ENCODE data around the gene TMEM151A. TPM values are rescaled to one million over a fixed set of nuclear protein-coding genes. Genes with fewer than 3 reads are reported as not detected.

TMEM151A gene
- total RNA-seq, 6 experiments from 2014 or later: 0.07 to 0.11 TPM; not detected in 4

- Mint-ChIP-seq H3K9me3 (no peaks in the 10 kb centered on the region), H3K4me1 (ENCODE audit: low read depth) (peaks cover 29% of the 10 kb centered on the region), H3K27me3 (ENCODE audit: insufficient read depth) (peaks cover 20% of the 10 kb centered on the region), H3K4me3 (no peak overlapping the region), H3K27ac (0 out of 2 replicates have a peak overlapping the region, but pooled peaks have one; percentile 45), H3K36me3 (ENCODE audit: low read depth) (peaks cover 12% of the 10 kb centered on the region)
- DNase-seq: no peak
- TF ChIP-seq CTCF (IDR thresholded peaks at IDR 0.05): no peak
Observed at GRCh38 chr11:66331542-66332370, 40.1 kb downstream of the TMEM151A start.

GRCh38 chr11:66332371-66333219, 40.9 kb downstream of the TMEM151A start:
- H3K27me3 Mint-ChIP-seq (ENCODE audit: insufficient read depth): peaks cover 25% of the 10 kb centered on the region
- H3K4me3 Mint-ChIP-seq: no peak overlapping the region
- H3K36me3 Mint-ChIP-seq (ENCODE audit: low read depth): peaks cover 12% of the 10 kb centered on the region
- TF ChIP-seq CTCF (IDR thresholded peaks at IDR 0.05): no peak
- H3K27ac Mint-ChIP-seq: peak overlapping the region; percentile 45; the same call in 1 of the 2 replicates
- no peak for DNase-seq
- no peaks in the 10 kb centered on the region for H3K9me3 Mint-ChIP-seq
- peaks cover 31% of the 10 kb centered on the region for H3K4me1 Mint-ChIP-seq (ENCODE audit: low read depth)

GRCh38 chr11:66333220-66333877, 41.7 kb downstream of the TMEM151A start:
- Mint-ChIP-seq H3K27me3 (ENCODE audit: insufficient read depth) (peaks cover 27% of the 10 kb centered on the region), H3K36me3 (ENCODE audit: low read depth) (peaks cover 12% of the 10 kb centered on the region), H3K4me3 (no peak overlapping the region), H3K9me3 (no peaks in the 10 kb centered on the region), H3K27ac (no peak overlapping the region), H3K4me1 (ENCODE audit: low read depth) (peaks cover 29% of the 10 kb centered on the region)
- no peak for DNase-seq
- TF ChIP-seq CTCF (IDR thresholded peaks at IDR 0.05): no peak

- Mint-ChIP-seq H3K4me3 (peak overlapping the region; percentile 73), H3K9me3 (no peaks in the 10 kb centered on the region), H3K27ac (peak overlapping the region; percentile 67), H3K36me3 (ENCODE audit: low read depth) (peaks cover 16% of the 10 kb centered on the region), H3K27me3 (ENCODE audit: insufficient read depth) (peaks cover 25% of the 10 kb centered on the region), H3K4me1 (ENCODE audit: low read depth) (peaks cover 28% of the 10 kb centered on the region)
- no peak for DNase-seq
- TF ChIP-seq CTCF (IDR thresholded peaks at IDR 0.05): no peak
Observed at GRCh38 chr11:66333896-66334604, 42.4 kb downstream of the TMEM151A start.
